Measurements from ENCODE around the gene SLC66A2. TPM values are rescaled to one million over a fixed set of nuclear protein-coding genes. Genes with fewer than 3 reads are reported as not detected.
"Not testable (repeated sequence)": the region's sequence is repeated elsewhere in the genome, so short reads cannot be mapped to it uniquely, and the experiment has no call there.

The SLC66A2 gene
- total RNA-seq, 1 experiment from 2014 or later, result 17.4 TPM

- no peak for DNase-seq (ENCODE audit: low spot score)
These were observed 67.8 kb downstream of the SLC66A2 start for GRCh38 chr18:79883461-79884293.

GRCh38 chr18:79882522-79883241, 68.8 kb downstream of the SLC66A2 start:
- DNase-seq (ENCODE audit: low spot score), result no peak

- DNase-seq (ENCODE audit: low spot score), result no peak
These were observed 69.8 kb downstream of the SLC66A2 start for GRCh38 chr18:79881695-79882094.

- no peak for DNase-seq (ENCODE audit: low spot score)
These were observed 71.9 kb downstream of the SLC66A2 start for GRCh38 chr18:79879566-79879965.

GRCh38 chr18:79878741-79879378, 72.6 kb downstream of the SLC66A2 start:
- DNase-seq (ENCODE audit: low spot score), result no peak

GRCh38 chr18:79878246-79878645, 73.2 kb downstream of the SLC66A2 start:
- DNase-seq (ENCODE audit: low spot score), result not testable (repeated sequence)

- DNase-seq (ENCODE audit: low spot score), result no peak
These were observed 74.0 kb downstream of the SLC66A2 start for GRCh38 chr18:79877163-79878091.

- no peak for DNase-seq (ENCODE audit: low spot score)
These were observed 75.0 kb downstream of the SLC66A2 start for GRCh38 chr18:79876497-79876896.

GRCh38 chr18:79875931-79876461, 75.5 kb downstream of the SLC66A2 start:
- no peak for DNase-seq (ENCODE audit: low spot score)

- no peak for DNase-seq (ENCODE audit: low spot score)
These were observed 75.9 kb downstream of the SLC66A2 start for GRCh38 chr18:79875531-79875919.

GRCh38 chr18:79874553-79875530, 76.6 kb downstream of the SLC66A2 start:
- DNase-seq (ENCODE audit: low spot score), result no peak

- no peak for DNase-seq (ENCODE audit: low spot score)
These were observed 77.9 kb downstream of the SLC66A2 start for GRCh38 chr18:79873449-79874110.

- DNase-seq (ENCODE audit: low spot score), result no peak
These were observed 78.7 kb downstream of the SLC66A2 start for GRCh38 chr18:79872527-79873444.

GRCh38 chr18:79871481-79872091, 79.9 kb downstream of the SLC66A2 start:
- DNase-seq (ENCODE audit: low spot score), result no peak

- DNase-seq (ENCODE audit: low spot score), result no peak
These were observed 80.4 kb downstream of the SLC66A2 start for GRCh38 chr18:79871026-79871390.

- no peak for DNase-seq (ENCODE audit: low spot score)
These were observed 81.0 kb downstream of the SLC66A2 start for GRCh38 chr18:79870301-79871025.

GRCh38 chr18:79869591-79870300, 81.7 kb downstream of the SLC66A2 start:
- DNase-seq (ENCODE audit: low spot score), result no peak

Data from H4 (cell line).